ENCODE measurements around the gene STARD10.
A peak's percentile ranks its signal among the peaks of the same experiment; 100 is the strongest.

Gene STARD10

GRCh38 chr11:72821920-72822799, 28.3 kb upstream of the STARD10 start:
- H3K27ac Mint-ChIP-seq, result peak overlapping the region in 1 of 2 donors; percentile 87
- no peaks in the 10 kb centered on the region for H3K27me3 Mint-ChIP-seq
- no peaks in the 10 kb centered on the region for H3K9me3 Mint-ChIP-seq
- peak overlapping the region in 1 of 2 donors; percentile 49 for H3K4me3 Mint-ChIP-seq
- DNase-seq, result peak; percentile 72 to 89 (median 85)
- peak; percentile 86 for ATAC-seq (replicated peaks)
- peaks cover 18 to 29% of the 10 kb centered on the region in 2 donors for H3K4me1 Mint-ChIP-seq (ENCODE audit: low read depth in 2 of 2)
- H3K36me3 Mint-ChIP-seq (ENCODE audit: insufficient read depth), result peaks cover 79% of the 10 kb centered on the region

- DNase-seq (no peak), ATAC-seq (replicated peaks) (no peak)
- Mint-ChIP-seq H3K27me3 (no peaks in the 10 kb centered on the region), H3K36me3 (ENCODE audit: insufficient read depth) (peaks cover 79% of the 10 kb centered on the region), H3K27ac (peak overlapping the region; percentile 58 to 87), H3K9me3 (no peaks in the 10 kb centered on the region), H3K4me1 (ENCODE audit: low read depth in 2 of 2) (peaks cover 16 to 29% of the 10 kb centered on the region in 2 donors), H3K4me3 (peak overlapping the region in 1 of 2 donors; percentile 53)
Observed at GRCh38 chr11:72821221-72821919, 27.5 kb upstream of the STARD10 start.

GRCh38 chr11:72820439-72821139, 26.7 kb upstream of the STARD10 start:
- peaks cover 81% of the 10 kb centered on the region for H3K36me3 Mint-ChIP-seq (ENCODE audit: insufficient read depth)
- DNase-seq (no peak), ATAC-seq (replicated peaks) (no peak)
- H3K4me1 Mint-ChIP-seq (ENCODE audit: low read depth in 2 of 2), result peaks cover 23 to 35% of the 10 kb centered on the region in 2 donors
- no peaks in the 10 kb centered on the region for H3K9me3 Mint-ChIP-seq
- peak overlapping the region; percentile 58 to 87 for H3K27ac Mint-ChIP-seq
- H3K27me3 Mint-ChIP-seq, result no peaks in the 10 kb centered on the region
- peak overlapping the region in 1 of 2 donors; percentile 53 for H3K4me3 Mint-ChIP-seq

DNA sequence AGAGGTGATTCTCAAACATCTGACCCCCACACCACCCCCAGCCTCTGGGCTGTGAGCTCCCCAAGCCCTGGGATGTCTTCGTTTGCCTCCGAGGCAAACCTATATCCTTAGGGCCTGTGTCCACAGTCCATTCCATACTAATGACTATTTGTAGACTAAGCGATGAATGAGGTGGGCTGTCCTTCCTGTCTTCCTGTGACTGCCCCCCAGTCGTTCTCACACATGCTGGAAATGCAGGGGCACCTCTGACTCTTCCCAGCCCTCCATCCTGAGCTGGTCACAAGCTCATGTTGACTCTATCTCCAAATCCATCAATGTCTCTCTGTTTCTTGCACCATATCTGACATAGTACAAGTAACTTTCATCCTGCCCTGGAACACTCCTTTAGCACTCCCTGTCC, 25.1 kb upstream of the STARD10 start:
- no peak for DNase-seq

DNA sequence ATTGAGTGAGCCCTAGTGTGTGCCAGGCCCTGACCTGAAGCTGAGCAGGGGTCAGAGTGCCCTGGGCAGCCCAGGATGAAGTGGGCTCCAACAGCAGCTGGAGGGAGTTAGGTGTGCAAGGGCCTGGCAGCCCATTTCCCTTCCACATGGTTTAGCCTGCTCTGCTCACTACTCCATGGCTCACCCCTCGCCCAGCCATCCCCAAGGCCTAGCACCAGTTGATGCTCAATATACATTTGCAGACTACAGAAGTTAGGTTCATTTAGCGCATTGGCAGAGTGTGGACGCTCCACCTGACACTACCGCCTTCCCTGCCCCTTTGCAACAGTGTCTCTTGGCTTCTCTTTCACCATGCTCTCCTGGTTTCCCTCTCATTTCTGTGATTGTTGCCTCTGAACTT, 24.1 kb upstream of the STARD10 start:
- DNase-seq (no peak), ATAC-seq (replicated peaks) (no peak)
- Mint-ChIP-seq H3K36me3 (ENCODE audit: insufficient read depth) (peaks cover 81% of the 10 kb centered on the region), H3K4me1 (ENCODE audit: low read depth in 2 of 2) (peaks cover 37 to 43% of the 10 kb centered on the region in 2 donors), H3K9me3 (no peaks in the 10 kb centered on the region), H3K27ac (peak overlapping the region; percentile 25 to 100), H3K27me3 (no peaks in the 10 kb centered on the region), H3K4me3 (peak overlapping the region in 1 of 2 donors; percentile 51)

More for the DNA sequence above, 25.1 kb upstream of the STARD10 start:
- H3K9me3 Mint-ChIP-seq, result no peaks in the 10 kb centered on the region
- peak overlapping the region; percentile 27 to 65 for H3K27ac Mint-ChIP-seq
- H3K36me3 Mint-ChIP-seq (ENCODE audit: insufficient read depth), result peaks cover 82% of the 10 kb centered on the region
- H3K27me3 Mint-ChIP-seq, result no peaks in the 10 kb centered on the region
- peaks cover 31 to 37% of the 10 kb centered on the region in 2 donors for H3K4me1 Mint-ChIP-seq (ENCODE audit: low read depth in 2 of 2)
- ATAC-seq (replicated peaks), result no peak
- H3K4me3 Mint-ChIP-seq, result peak overlapping the region in 1 of 2 donors; percentile 22

DNA sequence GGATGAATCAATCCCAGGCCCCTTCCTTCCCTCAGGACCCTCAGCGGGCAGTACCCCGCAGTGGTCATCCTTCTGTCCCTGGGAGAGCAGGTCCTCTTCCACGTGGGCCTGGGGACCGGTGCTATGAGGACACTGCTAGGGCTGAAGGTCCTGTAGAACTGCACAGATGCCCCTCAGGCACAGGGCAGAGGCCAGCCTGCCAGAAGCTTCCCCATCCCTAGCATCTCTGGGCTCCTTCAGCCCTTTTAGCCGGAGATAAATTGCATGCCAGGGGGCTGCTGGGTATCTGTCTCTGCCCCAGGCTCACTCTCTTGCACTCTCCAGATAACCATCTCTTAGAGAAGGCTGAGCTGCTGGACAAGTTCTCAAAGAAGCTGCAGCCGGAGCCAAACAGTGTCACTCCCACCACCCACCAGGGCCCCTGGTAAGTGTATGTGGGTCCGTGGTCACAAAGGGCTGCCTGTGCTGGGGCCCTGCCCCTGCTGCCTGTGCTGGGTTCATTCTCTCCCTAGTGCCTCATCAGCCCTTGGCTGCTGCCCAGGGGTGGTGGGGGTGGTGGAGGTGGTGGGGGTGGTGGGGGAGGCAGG, 22.6 kb upstream of the STARD10 start:
- Mint-ChIP-seq H3K27me3 (no peaks in the 10 kb centered on the region), H3K27ac (peak overlapping the region; percentile 100), H3K4me3 (peak overlapping the region; percentile 98 to 100), H3K9me3 (no peaks in the 10 kb centered on the region), H3K4me1 (ENCODE audit: low read depth in 2 of 2) (peaks cover 42 to 54% of the 10 kb centered on the region in 2 donors), H3K36me3 (ENCODE audit: insufficient read depth) (peaks cover 77% of the 10 kb centered on the region)
- DNase-seq, result no peak
- ATAC-seq (replicated peaks), result no peak

- peak overlapping the region; percentile 98 to 100 for H3K4me3 Mint-ChIP-seq
- peaks cover 72% of the 10 kb centered on the region for H3K36me3 Mint-ChIP-seq (ENCODE audit: insufficient read depth)
- H3K9me3 Mint-ChIP-seq, result no peaks in the 10 kb centered on the region
- ATAC-seq (replicated peaks), result no peak
- no peak for DNase-seq
- H3K27ac Mint-ChIP-seq, result peak overlapping the region; percentile 100
- H3K4me1 Mint-ChIP-seq (ENCODE audit: low read depth in 2 of 2), result peaks cover 42 to 52% of the 10 kb centered on the region in 2 donors
- H3K27me3 Mint-ChIP-seq, result no peaks in the 10 kb centered on the region
Observed at GRCh38 chr11:72815110-72815618, 21.3 kb upstream of the STARD10 start.

DNA sequence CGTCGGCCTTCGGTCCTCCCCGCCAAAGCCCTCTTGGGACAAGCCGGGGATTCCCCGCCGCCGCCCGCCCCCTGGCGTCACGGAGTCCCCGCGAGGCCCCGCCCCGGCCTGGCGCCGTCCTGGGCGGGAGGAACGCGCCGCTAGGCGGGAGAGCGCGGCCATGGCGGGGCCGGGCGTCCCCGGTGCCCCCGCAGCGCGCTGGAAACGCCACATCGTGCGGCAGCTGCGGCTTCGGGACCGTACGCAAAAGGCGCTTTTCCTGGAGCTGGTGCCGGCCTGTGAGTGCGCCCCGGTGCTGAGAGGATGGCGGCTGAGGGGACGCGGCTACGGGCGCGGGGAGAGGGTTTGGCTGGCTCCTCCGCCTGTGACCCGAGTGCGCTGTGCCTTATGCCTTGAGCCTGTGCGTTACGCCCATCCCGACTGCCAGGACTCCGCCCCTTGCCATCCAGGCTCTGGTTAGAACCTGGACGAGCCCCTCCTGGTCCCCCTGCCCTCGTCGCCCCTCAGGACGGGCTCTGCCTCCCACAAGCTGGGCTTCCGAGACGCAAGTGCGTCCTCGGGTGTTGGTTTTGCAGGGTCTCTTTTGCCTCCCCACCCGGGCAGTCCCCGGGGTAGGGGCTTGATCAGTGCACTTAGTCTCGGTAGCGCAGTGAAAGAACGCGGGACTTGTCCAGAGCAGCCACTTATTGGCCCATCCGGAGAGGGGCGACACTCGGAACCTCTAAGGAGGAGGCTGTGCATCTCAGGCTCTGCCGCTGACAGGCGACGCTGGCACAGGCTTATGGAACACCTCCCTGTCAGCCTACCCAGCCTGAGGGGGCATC, 20.7 kb upstream of the STARD10 start, which contains the start of gene ATG16L2:
TSS of gene ATG16L2 (plus strand) at position 126 of the 824 bp plus-strand sequence. CDS start at position 161, 35 bp downstream.
- Mint-ChIP-seq H3K27ac (peak within 1 kb of the TSS; percentile 100), H3K9me3 (no peaks in the 10 kb centered on the region), H3K27me3 (no peaks in the 10 kb centered on the region), H3K4me3 (peak within 1 kb of the TSS; percentile 98 to 100), H3K4me1 (ENCODE audit: low read depth in 2 of 2) (peaks cover 42 to 52% of the 10 kb centered on the region in 2 donors), H3K36me3 (ENCODE audit: insufficient read depth) (peaks cover 74% of the 10 kb centered on the region)
- ATAC-seq (replicated peaks), result peak; percentile 71
- peak in 2 of 3 experiments; percentile 89 to 91 for DNase-seq

DNA sequence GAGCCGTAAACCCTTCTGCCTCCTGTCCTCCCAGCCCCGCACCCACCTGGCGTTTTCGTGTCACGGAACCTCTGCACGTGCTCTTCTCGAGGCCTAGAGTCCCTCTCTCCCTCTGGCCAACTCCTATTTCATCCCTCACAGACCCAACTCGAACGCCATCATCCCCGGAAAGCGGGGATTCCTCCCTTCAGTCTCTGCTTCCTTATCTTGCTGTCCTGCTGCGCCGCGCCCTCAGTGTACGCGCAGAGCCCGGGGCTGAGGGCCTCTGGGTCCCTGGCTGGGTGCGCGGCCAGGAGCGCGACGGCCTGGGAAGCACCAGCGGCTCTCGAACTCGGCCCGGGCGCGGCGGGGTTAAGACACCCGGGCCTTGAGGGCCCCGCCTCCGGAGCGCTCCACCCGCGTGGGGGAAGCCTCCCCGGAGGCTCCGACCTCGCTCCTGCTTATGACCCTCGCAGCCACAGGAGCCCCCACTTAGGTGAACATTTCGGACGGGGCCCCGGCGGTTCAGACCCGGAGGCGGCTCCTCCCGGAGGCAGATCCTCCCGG, 20.0 kb upstream of the STARD10 start:
- Mint-ChIP-seq H3K36me3 (ENCODE audit: insufficient read depth) (peaks cover 70% of the 10 kb centered on the region), H3K27me3 (no peaks in the 10 kb centered on the region), H3K9me3 (no peaks in the 10 kb centered on the region), H3K4me3 (peak overlapping the region; percentile 98 to 100), H3K4me1 (ENCODE audit: low read depth in 2 of 2) (peaks cover 42 to 48% of the 10 kb centered on the region in 2 donors), H3K27ac (peak overlapping the region; percentile 100)
- ATAC-seq (replicated peaks) (peak; percentile 61), DNase-seq (peak in 1 of 3 experiments; percentile 95)

DNA sequence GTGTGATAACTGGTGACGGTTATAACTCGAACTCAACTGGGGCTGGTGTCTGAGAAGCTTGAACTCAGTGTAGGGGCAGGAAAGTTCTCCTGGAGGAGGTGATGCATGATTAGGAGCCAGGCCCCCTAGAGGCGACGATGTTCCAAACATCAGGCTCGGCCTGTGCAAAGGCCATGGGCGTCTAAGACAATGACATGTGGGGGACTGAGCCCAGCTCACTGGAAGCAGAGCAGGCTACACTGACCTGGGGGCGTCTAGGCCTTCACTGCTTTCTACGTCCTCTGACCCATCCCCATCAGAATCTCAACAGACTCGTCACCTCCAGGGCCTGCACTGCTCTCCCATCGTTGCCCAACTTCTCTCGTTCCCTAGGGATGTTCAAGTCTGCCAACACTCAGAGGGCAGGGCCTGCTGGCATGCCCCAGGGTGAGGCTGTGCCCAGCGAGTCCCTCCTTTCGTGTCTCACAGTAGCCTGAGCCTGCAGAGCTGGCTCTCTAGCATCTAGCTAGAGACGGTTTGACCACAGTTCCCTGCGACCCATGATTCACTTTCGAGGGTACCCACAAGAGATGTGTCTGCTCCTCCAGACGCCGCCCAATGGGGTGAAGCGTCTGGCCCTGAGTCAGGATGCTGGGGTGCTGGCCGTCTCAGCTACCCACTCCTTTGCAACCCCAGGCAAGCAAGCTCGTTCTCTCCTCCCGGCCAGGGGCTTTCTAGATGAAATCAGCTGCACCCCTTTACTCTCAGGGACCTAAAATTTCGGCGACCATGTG, 19.3 kb upstream of the STARD10 start:
- H3K9me3 Mint-ChIP-seq, result no peaks in the 10 kb centered on the region
- DNase-seq (peak; percentile 63 to 69 (median 67)), ATAC-seq (replicated peaks) (peak; percentile 51)
- peak overlapping the region; percentile 100 for H3K27ac Mint-ChIP-seq
- H3K4me1 Mint-ChIP-seq (ENCODE audit: low read depth in 2 of 2), result peaks cover 38 to 44% of the 10 kb centered on the region in 2 donors
- H3K36me3 Mint-ChIP-seq (ENCODE audit: insufficient read depth), result peaks cover 64% of the 10 kb centered on the region
- H3K4me3 Mint-ChIP-seq, result peak overlapping the region; percentile 98 to 100
- H3K27me3 Mint-ChIP-seq, result no peaks in the 10 kb centered on the region

DNA sequence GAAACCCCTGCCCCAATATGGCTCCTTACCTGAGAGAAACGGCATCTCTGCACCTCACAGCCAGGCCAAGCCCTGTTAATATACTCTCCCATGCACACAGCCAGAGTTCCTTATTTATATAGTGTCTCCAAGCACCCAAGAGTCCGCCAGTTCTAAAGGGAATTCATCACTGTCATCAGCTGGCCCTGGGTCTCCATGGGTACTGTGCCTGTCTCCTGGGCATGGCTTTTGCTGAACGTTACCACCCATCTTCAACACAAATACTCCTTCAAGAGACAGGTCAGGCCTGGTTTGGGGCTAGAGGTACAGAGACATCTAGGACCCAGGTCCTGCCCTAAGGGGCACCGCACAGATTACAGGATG, 18.7 kb upstream of the STARD10 start:
- Mint-ChIP-seq H3K27ac (peak overlapping the region; percentile 100), H3K27me3 (no peaks in the 10 kb centered on the region), H3K36me3 (ENCODE audit: insufficient read depth) (peaks cover 58% of the 10 kb centered on the region), H3K4me1 (ENCODE audit: low read depth in 2 of 2) (peaks cover 35 to 40% of the 10 kb centered on the region in 2 donors), H3K4me3 (peak overlapping the region; percentile 98 to 100), H3K9me3 (no peaks in the 10 kb centered on the region)
- no peak for DNase-seq
- no peak for ATAC-seq (replicated peaks)
